Suprapubic skin (tissue), 4 donors: Measurements from ENCODE around the gene KIF18B.

Source experiments
- CTCF ChIP-seq, 2 donors: fragments of 200-600 bp in 1 of 2; fragments of 450-650 bp in 1 of 2; sonication (generic) in 1 of 2; IDR thresholded peaks; one replicate each; pipeline ENCODE4 v1.5.1; 2016 to 2019; ENCODE audit warnings: antibody characterized with exemption in 2 of 2, mild to moderate bottlenecking in 1 of 2, moderate library complexity in 1 of 2
- EP300 ChIP-seq: sonication (generic); formaldehyde crosslinking; IDR thresholded peaks from one replicate; pipeline ENCODE4 v1.6.1; 2017; ENCODE audit warnings: antibody characterized with exemption
- POLR2A ChIP-seq, 2 donors: fragments of 450-650 bp; IDR thresholded peaks; one replicate each; pipeline ENCODE4 v1.6.1; 2017; ENCODE audit warnings: antibody characterized with exemption in 2 of 2, mild to moderate bottlenecking in 2 of 2, moderate library complexity in 2 of 2
- POLR2AphosphoS5 ChIP-seq, 3 donors: sonication (generic); formaldehyde crosslinking; IDR thresholded peaks; one replicate each; pipeline ENCODE4 v1.6.1; 2017; ENCODE audit warnings: antibody characterized with exemption in 3 of 3

- TF ChIP-seq CTCF (IDR thresholded peaks at IDR 0.05) = no peak
- no peak for TF ChIP-seq POLR2AphosphoS5 (IDR thresholded peaks at IDR 0.05)
- TF ChIP-seq POLR2A (IDR thresholded peaks at IDR 0.05) = no peak
- TF ChIP-seq EP300 = no peak
These were observed 15.3 kb downstream of the KIF18B start for GRCh38 chr17:44932096-44932786.
